HG03095 (cell line): ENCODE data around the gene ISL2.

Source experiments
- ATAC-seq: cut with Tn5 transposase; IDR thresholded peaks from one replicate; pipeline ENCODE4 v1.9.1; 2021; ENCODE audit warnings: moderate library complexity; ENCODE audit not compliant: unreplicated experiment

The ISL2 gene

GRCh38 chr15:76341366-76342057 lies 4.9 kb downstream of the ISL2 start:
- ATAC-seq: no peak

- no peak for ATAC-seq
Measured at GRCh38 chr15:76342058-76342381, 5.4 kb downstream of the ISL2 start.

- no peak for ATAC-seq
Measured at GRCh38 chr15:76342382-76343201, 6.0 kb downstream of the ISL2 start.

- ATAC-seq: no peak
Measured at GRCh38 chr15:76343313-76343996, 6.9 kb downstream of the ISL2 start.

GRCh38 chr15:76344893-76345582 lies 8.5 kb downstream of the ISL2 start:
- ATAC-seq: no peak

GRCh38 chr15:76345583-76345879 lies 9.0 kb downstream of the ISL2 start:
- ATAC-seq: no peak

- ATAC-seq: no peak
Measured at GRCh38 chr15:76345880-76346668, 9.5 kb downstream of the ISL2 start.

- no peak for ATAC-seq
Measured at GRCh38 chr15:76346669-76347481, 10.3 kb downstream of the ISL2 start.

GRCh38 chr15:76347482-76348055 lies 11.0 kb downstream of the ISL2 start:
- ATAC-seq: no peak

- no peak for ATAC-seq
Measured at GRCh38 chr15:76349301-76350070, 12.9 kb downstream of the ISL2 start.

- no peak for ATAC-seq
Measured at GRCh38 chr15:76353023-76353577, 16.5 kb downstream of the ISL2 start.

- no peak for ATAC-seq
Measured at GRCh38 chr15:76353903-76354302, 17.3 kb downstream of the ISL2 start.

- no peak for ATAC-seq
Measured at GRCh38 chr15:76354823-76355440, 18.4 kb downstream of the ISL2 start.

- ATAC-seq: no peak
Measured at GRCh38 chr15:76358453-76358852, 21.9 kb downstream of the ISL2 start.

GRCh38 chr15:76359152-76359551 lies 22.6 kb downstream of the ISL2 start:
- no peak for ATAC-seq

GRCh38 chr15:76360416-76360815 lies 23.8 kb downstream of the ISL2 start:
- no peak for ATAC-seq

- no peak for ATAC-seq
Measured at GRCh38 chr15:76363251-76363650, 26.7 kb downstream of the ISL2 start.

GRCh38 chr15:76366714-76367113 lies 30.1 kb downstream of the ISL2 start:
- ATAC-seq: no peak
